Astrocyte (in vitro differentiated cells and primary cell): ENCODE measurements around the gene IPO11.

Source experiments
- CTCF ChIP-seq: IDR thresholded peaks from 2 replicates; pipeline ENCODE4 v1.5.1; 2011; ENCODE audit warnings: low read depth, mild to moderate bottlenecking, inconsistent platforms, low read length, moderate library complexity; ENCODE audit not compliant: insufficient read depth
- EZH2 ChIP-seq: IDR thresholded peaks from 2 replicates; pipeline ENCODE4 v1.6.1; 2012; ENCODE audit warnings: mild to moderate bottlenecking, low read length, inconsistent platforms; ENCODE audit not compliant: insufficient read depth

- TF ChIP-seq EZH2 (no peak), CTCF (no peak)
Measured at GRCh38 chr5:62649476-62650113, 237.0 kb downstream of the IPO11 start.
